Cerebellar nuclear complex (tissue), 1 donor: ENCODE measurements around the gene CD2BP2.
A peak's percentile ranks its signal among the peaks of the same experiment; 100 is the strongest.
"Not testable (repeated sequence)": the region's sequence is repeated elsewhere in the genome, so short reads cannot be mapped to it uniquely, and the experiment has no call there.

Experiments
- DNase-seq, 2 experiments: peaks; one replicate each; lab custom pipeline; 2025; lab: John Stamatoyannopoulos, UW

The CD2BP2 gene

DNA sequence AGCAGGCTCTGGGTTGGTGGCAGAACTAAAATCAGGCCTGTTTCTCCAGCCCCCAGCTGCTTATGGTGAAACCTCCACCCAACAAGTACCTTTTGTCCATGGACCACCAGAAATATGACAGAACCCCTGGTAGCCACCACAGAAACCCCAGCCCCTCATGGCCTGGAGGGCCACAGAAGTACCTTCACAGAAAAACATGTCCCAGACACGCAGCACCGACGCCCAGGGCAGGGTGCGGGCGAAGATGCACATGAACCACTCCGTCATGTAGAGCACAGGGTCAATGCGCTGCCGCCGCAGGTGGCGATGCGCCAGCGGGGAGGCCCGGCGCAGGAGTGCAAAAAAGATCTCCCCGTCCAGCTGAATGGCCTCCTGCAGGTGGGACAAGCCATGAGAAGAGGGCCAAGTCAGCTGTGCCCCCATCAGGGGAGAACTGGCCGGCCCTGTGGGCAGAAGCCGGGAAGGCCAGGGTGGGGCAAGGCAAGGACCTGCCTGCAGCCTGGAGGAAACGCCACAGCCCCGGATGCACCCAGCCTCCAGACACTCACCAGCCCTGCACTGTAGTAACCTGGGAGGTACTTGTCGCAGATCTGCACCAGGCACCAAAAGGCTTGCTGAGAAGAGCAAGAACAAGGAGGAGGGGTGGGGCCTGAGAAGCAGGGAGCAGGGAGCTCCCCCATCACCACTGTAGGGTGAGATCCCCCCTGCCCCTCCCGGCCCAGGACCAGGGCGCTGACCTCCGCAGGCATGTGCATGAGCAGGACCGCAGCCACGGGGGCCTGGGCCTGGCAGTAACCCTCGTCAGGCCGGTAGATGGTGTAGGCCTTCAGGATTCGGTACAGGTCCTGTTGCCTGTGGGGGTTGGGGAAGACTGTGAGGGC is 4.1 kb upstream of the CD2BP2 start:
- no peak for DNase-seq

DNA sequence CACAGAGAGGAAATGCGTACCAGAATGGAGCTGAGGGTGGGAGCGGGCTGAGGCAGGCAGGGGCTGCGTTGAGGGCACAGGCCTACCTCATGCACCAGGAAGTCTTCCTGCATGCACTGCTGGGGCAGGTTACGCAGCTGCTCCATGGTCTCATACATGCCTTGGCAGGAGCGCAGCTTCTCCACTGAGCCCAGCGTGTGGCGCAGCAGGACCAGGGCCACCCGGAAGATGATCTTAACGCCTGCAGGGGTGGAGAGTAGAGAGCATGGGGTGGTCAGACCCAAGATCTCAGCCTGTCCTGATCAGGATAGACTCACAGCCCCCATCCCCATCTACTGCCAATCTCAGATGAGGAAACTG is 3.4 kb upstream of the CD2BP2 start:
- no peak for DNase-seq

- DNase-seq = no peak
Observed at GRCh38 chr16:30357715-30358576, 2.8 kb upstream of the CD2BP2 start.

GRCh38 chr16:30357085-30357714 is 2.1 kb upstream of the CD2BP2 start:
- no peak for DNase-seq

DNA sequence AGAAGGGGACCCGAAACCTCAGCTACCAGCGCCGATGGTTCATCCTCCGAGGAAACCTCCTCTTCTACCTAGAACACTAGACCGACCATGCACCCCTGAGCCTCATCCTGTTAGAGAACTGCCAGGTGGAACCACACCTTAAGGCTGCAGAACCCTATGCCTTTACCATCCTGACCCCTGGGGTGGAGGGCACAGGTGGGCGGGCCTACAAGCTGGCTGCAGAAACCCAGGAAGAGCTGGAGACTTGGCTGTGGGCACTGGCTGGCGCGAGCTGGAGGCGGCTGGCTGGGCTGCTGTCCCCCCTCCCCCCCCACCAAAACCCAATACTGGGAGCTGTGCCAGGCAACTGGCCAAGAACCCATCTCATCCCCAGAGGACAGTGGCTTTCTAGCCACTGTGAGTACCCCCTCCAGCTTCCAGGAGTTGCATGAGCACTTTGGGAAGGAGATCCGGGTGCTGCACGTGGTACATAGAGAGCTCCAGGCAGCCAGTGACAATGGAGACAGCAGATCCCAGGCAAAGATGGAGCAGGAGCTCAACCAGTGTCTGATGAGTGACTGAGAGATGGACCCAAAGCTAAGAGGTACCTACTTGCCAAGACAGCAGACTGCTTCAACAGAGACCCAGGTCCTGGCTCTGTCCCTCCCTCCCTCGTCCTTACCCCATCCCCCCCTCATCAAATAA is 1.4 kb upstream of the CD2BP2 start:
- no peak for DNase-seq

- no peak for DNase-seq
Observed at GRCh38 chr16:30355954-30356308, 823 bp upstream of the CD2BP2 start.

GRCh38 chr16:30354423-30355143 is 525 bp downstream of the CD2BP2 start:
- DNase-seq = no peak

- DNase-seq = no peak
Observed at GRCh38 chr16:30353438-30354129, 1.5 kb downstream of the CD2BP2 start.

DNA sequence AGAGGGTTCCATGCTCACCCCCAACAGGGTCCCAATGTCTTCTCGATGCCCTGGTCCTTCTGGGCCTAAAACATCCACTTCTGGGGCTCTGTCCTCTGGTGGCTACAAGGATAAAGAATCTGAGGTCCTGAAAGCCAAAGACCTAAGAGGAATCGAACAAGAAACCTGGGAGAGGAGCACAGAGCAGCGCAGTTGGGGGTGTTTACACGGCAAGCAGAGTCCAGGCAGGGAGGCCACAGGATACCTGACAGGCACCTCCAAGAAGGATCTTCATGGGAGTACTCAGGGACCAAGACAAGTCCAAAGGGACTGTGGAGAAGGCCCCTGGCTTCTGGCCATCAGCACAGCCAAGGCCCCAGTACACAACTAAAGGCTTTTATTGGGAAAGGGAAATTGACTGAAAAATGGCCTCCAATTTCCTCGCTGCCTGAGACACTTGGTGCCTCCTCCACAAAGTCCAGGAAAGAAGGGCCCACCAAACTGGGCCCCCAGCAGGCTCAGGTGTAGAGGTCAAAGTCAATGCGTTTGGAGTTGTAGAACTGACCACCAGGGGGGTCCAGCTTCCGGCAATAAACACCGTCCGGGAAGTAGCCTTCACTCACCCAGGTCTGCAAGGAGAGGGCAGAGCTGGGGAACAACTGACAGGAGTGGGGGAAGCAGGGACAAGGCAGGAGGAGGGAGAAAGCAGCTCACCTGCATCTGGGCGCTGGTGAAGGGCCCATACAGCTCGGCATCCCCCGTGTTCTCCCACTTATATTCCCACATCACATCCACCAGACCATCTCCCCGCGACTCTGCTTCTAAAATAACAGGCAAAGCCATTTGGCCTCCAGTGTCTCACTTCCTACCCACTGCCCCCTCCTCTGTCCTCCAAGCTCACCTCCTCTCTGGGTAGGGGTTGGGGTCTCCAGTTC is 2.4 kb downstream of the CD2BP2 start:
- DNase-seq = no peak

- peak in 1 of 2 experiments; percentile 35 for DNase-seq
Observed at GRCh38 chr16:30351586-30352419, 3.3 kb downstream of the CD2BP2 start.

GRCh38 chr16:30351001-30351441 is 4.1 kb downstream of the CD2BP2 start:
- no peak for DNase-seq

DNA sequence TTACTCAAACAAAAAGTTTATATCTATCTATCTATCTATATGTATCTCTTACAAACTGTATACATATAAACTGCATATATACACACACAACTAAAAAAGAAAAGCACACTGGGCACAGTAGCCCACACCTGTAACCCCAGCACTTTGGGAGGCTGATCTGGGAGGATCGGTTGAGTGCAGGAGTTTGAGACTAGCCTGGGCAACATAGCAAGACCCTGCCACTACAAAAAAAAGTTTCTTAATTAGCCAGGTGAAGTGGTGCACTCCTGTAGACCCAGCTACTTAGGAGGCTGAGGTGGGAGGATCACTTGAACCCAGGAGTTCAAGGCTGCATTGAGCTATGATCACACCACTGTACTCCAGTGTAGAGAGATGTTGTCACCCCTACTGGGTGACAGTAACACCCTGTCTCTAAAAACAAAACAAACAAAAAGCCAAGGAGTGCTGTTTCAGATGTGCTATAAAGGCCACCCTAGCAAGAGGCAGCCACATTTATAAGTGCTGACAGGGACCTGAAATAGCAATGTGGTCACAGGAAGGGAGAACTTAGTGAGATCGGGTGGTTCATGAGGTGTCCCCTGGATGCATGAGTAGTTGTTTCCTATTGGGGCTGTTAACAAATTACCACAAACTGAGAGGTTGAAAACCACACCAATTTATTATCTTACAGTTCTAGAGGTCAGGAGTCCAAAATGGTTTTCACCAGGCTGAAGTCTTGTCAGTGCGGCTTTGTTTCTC is 4.8 kb downstream of the CD2BP2 start:
- no peak for DNase-seq

DNA sequence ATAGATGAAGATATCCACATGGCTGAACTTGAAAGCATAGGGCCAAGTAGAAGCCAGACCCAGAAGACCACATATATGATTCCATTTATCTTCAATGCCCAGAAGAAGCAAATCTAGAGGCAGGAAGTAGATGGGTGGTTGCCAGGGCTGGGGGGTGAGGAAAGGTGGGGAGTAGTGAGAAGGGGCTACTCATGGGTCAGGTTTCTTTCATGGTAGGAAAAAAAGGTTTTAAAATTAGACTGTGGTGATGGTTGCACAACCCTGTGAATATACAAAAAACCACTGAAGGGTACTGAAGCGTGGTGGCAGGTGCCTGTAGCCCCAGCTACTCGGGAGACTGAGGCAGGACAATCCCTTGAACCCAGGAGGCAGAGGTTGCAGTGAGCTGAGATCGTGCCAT is 5.4 kb downstream of the CD2BP2 start:
- no peak for DNase-seq

- no peak for DNase-seq
Observed at GRCh38 chr16:30348929-30349328, 6.2 kb downstream of the CD2BP2 start.

DNA sequence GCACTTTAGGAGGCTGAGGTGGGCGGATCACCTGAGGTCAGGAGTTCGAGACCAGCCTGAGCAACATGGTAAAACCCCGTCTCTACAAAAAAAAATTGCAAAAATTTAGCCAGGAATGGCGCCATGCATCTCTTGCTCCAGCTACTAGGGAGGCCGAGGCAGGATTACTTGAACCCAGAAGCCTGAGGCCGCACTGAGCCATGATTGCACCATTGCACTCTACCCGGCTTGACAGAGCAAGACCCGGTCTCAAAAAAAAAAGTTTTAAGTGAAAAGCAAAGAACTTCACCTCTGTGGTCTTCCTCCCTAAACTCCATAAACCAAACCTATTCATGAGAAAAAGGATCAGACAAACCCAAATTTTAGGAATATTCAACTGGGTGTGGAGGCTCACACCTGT is 7.0 kb downstream of the CD2BP2 start:
- DNase-seq = no peak

GRCh38 chr16:30346286-30346685 is 8.8 kb downstream of the CD2BP2 start:
- DNase-seq = no peak

DNA sequence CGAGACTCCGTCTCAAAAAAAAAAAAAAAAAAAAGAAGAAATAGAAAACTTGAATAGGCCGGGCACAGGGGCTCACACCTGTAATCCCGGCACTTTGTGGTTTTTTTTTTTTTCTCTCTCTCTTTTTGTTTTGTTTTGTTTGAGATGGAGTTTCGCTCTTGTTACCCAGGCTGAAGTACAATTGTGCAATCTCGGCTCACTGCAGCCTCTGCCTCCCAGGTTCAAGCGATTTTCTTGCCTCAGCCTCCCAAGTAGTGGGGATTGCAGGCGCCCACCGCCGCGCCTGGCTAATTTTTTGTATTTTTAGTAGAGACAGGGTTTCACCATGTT is 11.7 kb downstream of the CD2BP2 start:
- DNase-seq = not testable (repeated sequence)
